ENCODE measurements around the gene PPT1. TPM values are rescaled to one million over a fixed set of nuclear protein-coding genes. Genes with fewer than 3 reads are reported as not detected.

The PPT1 gene
- total and polyA plus RNA-seq, 2 experiments from 2014 or later = 67.4 to 202 TPM

GRCh38 chr1:40132383-40133311 lies 35.6 kb upstream of the PPT1 start:
- ATAC-seq = no peak; the same call in 2 of the 3 replicates
- no peaks in the 10 kb centered on the region for H3K4me1 ChIP-seq (ENCODE audit: insufficient read depth)
- no peak overlapping the region for H3K27ac Mint-ChIP-seq
- H3K4me2 ChIP-seq = no peak overlapping the region
- H3K4me3 Mint-ChIP-seq = no peak overlapping the region
- no peaks in the 10 kb centered on the region for H3F3A ChIP-seq (replicated peaks; ENCODE audit: low read depth)
- peaks cover 2% of the 10 kb centered on the region for H3K27me3 Mint-ChIP-seq (ENCODE audit: insufficient read depth, low read depth, poor library complexity)
- peak; percentile 7 for DNase-seq (ENCODE audit: low spot score)
- H3K27me3 ChIP-seq (ENCODE audit: insufficient read depth) = no peaks in the 10 kb centered on the region
- no peaks in the 10 kb centered on the region for H4K20me1 ChIP-seq (replicated peaks; ENCODE audit: insufficient read depth)
- peak overlapping the region; percentile 84 for H2AFZ ChIP-seq
- H3K4me1 Mint-ChIP-seq = no peaks in the 10 kb centered on the region
- no peaks in the 10 kb centered on the region for H3K79me2 ChIP-seq (replicated peaks; ENCODE audit: insufficient read depth)
- H3K4me3 ChIP-seq = no peak overlapping the region
- no peaks in the 10 kb centered on the region for H3K36me3 ChIP-seq (ENCODE audit: insufficient read depth)
- H3K36me3 Mint-ChIP-seq (ENCODE audit: low read depth) = no peaks in the 10 kb centered on the region
- no peaks in the 10 kb centered on the region; the same call in 2 of the 3 replicates for H3K9me3 Mint-ChIP-seq
- H3K9me2 ChIP-seq (ENCODE audit: insufficient read depth) = no peaks in the 10 kb centered on the region
- TF ChIP-seq ETS1 (IDR thresholded peaks at IDR 0.05) (no peak), POLR2AphosphoS5 (IDR thresholded peaks at IDR 0.05; ENCODE audit: low read depth) (no peak), ZNF462 (CRISPR knock-in tag; IDR thresholded peaks at IDR 0.05) (no peak), ZNF331 (CRISPR knock-in tag; IDR thresholded peaks at IDR 0.05; ENCODE audit: low read depth) (no peak), REST (IDR thresholded peaks at IDR 0.05; ENCODE audit: unreplicated experiment) (no peak)
- no peak overlapping the region for H3K27ac ChIP-seq (ENCODE audit: low read depth)
